B cell (primary cell): ENCODE results near the gene AGO3. TPM values are rescaled to one million over a fixed set of nuclear protein-coding genes. Genes with fewer than 3 reads are reported as not detected.

Experiments used
- ATAC-seq: fragments of 200-7000 bp; cut with Tn5 transposase; one replicate; pipeline ENCODE4 v1.10.0; 2021; ENCODE audit warnings: low read depth, mild to moderate bottlenecking, moderate number of reproducible peaks, moderate library complexity
- CTCF ChIA-PET: fragments of 350-600 bp; sonication (Branson Sonifier 250); formaldehyde crosslinking; loops from one replicate; lab custom pipeline; 2021; ENCODE audit warnings: antibody characterized with exemption, inconsistent platforms; lab: Charles Lee
- POLR2A ChIA-PET: fragments of 350-600 bp; sonication (Branson Sonifier 250); formaldehyde crosslinking; loops from one replicate; lab custom pipeline; 2021; ENCODE audit warnings: antibody characterized with exemption; lab: Charles Lee
- DNase-seq: peaks from one replicate; pipeline ENCODE4 v3.0.0; 2013
- H2AFZ ChIP-seq: 2 replicates; pipeline ENCODE4 v1.6.1; 2012; ENCODE audit warnings: mild to moderate bottlenecking, low read depth, low read length; ENCODE audit not compliant: insufficient read depth, poor library complexity, severe bottlenecking
- H3K27ac ChIP-seq, 2 donors: 1 replicate in 1 of 2; 2 replicates in 1 of 2; pipeline ENCODE4 v1.5.1; 2012 to 2013; ENCODE audit warnings: low read length in 2 of 2, mild to moderate bottlenecking in 2 of 2, moderate library complexity in 1 of 2
- H3K27me3 ChIP-seq, 4 experiments: fragments of 200-600 bp in 1 of 4; sonication (generic) in 1 of 4; replicated peaks in 1 of 4; 1 replicate in 2 of 4; 2 replicates in 2 of 4; pipeline versions ENCODE4 v1.6.1 to v1.7.0; 2013 to 2016; ENCODE audit warnings: low read length in 3 of 4, mild to moderate bottlenecking in 2 of 4, mixed read lengths in 1 of 4, moderate library complexity in 1 of 4; ENCODE audit not compliant: insufficient read depth in 4 of 4, control insufficient read depth in 3 of 4; ENCODE audit errors: control extremely low read depth in 1 of 4
- H3K36me3 ChIP-seq, 2 experiments: replicated peaks in 1 of 2; 1 replicate in 1 of 2; 2 replicates in 1 of 2; pipeline versions ENCODE4 v1.6.1 to v1.7.1; 2013; ENCODE audit warnings: low read length in 1 of 2; ENCODE audit not compliant: insufficient read depth in 2 of 2, control insufficient read depth in 1 of 2; ENCODE audit errors: control extremely low read depth in 1 of 2, extremely low read depth in 1 of 2
- H3K4me1 ChIP-seq, 2 donors: fragments of 200-600 bp in 1 of 2; sonication (generic) in 1 of 2; 1 replicate in 1 of 2; 2 replicates in 1 of 2; pipeline versions ENCODE4 v1.5.1 to v1.6.1; 2013 to 2017; ENCODE audit warnings: low read length in 2 of 2; ENCODE audit not compliant: control insufficient read depth in 2 of 2, insufficient read depth in 2 of 2
- H3K4me2 ChIP-seq: replicated peaks from 2 replicates; pipeline ENCODE3; 2012; ENCODE audit warnings: mild to moderate bottlenecking, low read depth, low read length; ENCODE audit not compliant: poor library complexity, severe bottlenecking
- H3K4me3 ChIP-seq, 5 experiments: fragments of 200-600 bp in 1 of 5; sonication (generic) in 1 of 5; 1 replicate in 3 of 5; 2 replicates in 2 of 5; pipeline versions ENCODE4 v1.5.1 to v1.7.0; 2011 to 2016; ENCODE audit warnings: low read length in 4 of 5, mild to moderate bottlenecking in 4 of 5, low read depth in 2 of 5, control low read depth in 1 of 5, moderate library complexity in 1 of 5; ENCODE audit not compliant: insufficient read depth in 1 of 5; ENCODE audit errors: control extremely low read depth in 1 of 5, extremely low read depth in 1 of 5
- H3K79me2 ChIP-seq: fragments of 200-600 bp; sonication (generic); one replicate; pipeline ENCODE4 v1.6.0; 2016; ENCODE audit warnings: low read length; ENCODE audit not compliant: control insufficient read depth, insufficient read depth
- H3K9ac ChIP-seq: fragments of 200-600 bp; sonication (generic); 2 replicates; pipeline ENCODE4 v1.6.1; 2017; ENCODE audit warnings: mild to moderate bottlenecking, low read length, moderate library complexity
- H3K9me3 ChIP-seq, 3 donors: one replicate each; pipeline versions ENCODE4 v1.6.1 to v1.7.1; 2013; ENCODE audit warnings: low read length in 2 of 3; ENCODE audit not compliant: control insufficient read depth in 2 of 3, insufficient read depth in 1 of 3; ENCODE audit errors: control extremely low read depth in 1 of 3
- H4K20me1 ChIP-seq: 2 replicates; pipeline ENCODE4 v1.6.0; 2012; ENCODE audit warnings: mild to moderate bottlenecking, low read length; ENCODE audit not compliant: insufficient read depth, control insufficient read depth, poor library complexity, severe bottlenecking
- H3K27ac Mint-ChIP-seq: one replicate; pipeline ENCODE4 v1.8.0; 2021; ENCODE audit warnings: mixed read lengths
- H3K27me3 Mint-ChIP-seq: one replicate; pipeline ENCODE4 v1.8.0; 2021; ENCODE audit warnings: mixed read lengths
- H3K4me1 Mint-ChIP-seq: one replicate; pipeline ENCODE4 v1.8.0; 2021; ENCODE audit warnings: mixed read lengths
- H3K4me3 Mint-ChIP-seq: one replicate; pipeline ENCODE4 v1.8.0; 2021; ENCODE audit warnings: mixed read lengths
- H3K9me3 Mint-ChIP-seq: one replicate; pipeline ENCODE4 v1.8.0; 2022; ENCODE audit warnings: mixed read lengths; ENCODE audit not compliant: insufficient read depth
- EZH2 ChIP-seq: IDR thresholded peaks from 2 replicates; pipeline ENCODE4 v1.6.1; 2012; ENCODE audit warnings: borderline replicate concordance, low read depth, mild to moderate bottlenecking, moderate library complexity, low read length; ENCODE audit not compliant: insufficient read depth, poor library complexity, severe bottlenecking
- WGBS: methylation state at CpG from one replicate; pipeline ENCODE4 v1.1.5; 2013; ENCODE audit warnings: missing lambda C conversion rate; ENCODE audit not compliant: insufficient coverage; 5-methylcytosine and 5-hydroxymethylcytosine counted together
- intact Hi-C: fragments of 100-400 bp; cut with micrococcal nuclease; formaldehyde crosslinking; loops from one replicate; pipeline ENCODE4 v1.10.0; 2022
- polyA plus RNA-seq: library from polyadenylated mRNA; depleted of rRNA; stranded (reverse); fragments of >200 nt; gene quantifications from 2 replicates; pipeline ENCODE4 v1.2.3, GENCODE V29; 2012
- total RNA-seq, 2 donors: library from RNA; stranded (reverse); fragments of 120-200 nt in 1 of 2; gene quantifications; 1 replicate in 1 of 2; 2 replicates in 1 of 2; pipeline versions ENCODE4 v1.2.3 to v1.2.4, GENCODE V29; 2013 to 2022
- TF ChIP-seq, protein P1 (sequence below): fragments of 200-600 bp; IDR thresholded peaks from one replicate; pipeline ENCODE4 v1.8.0; 2022; ENCODE audit warnings: antibody characterized with exemption, mild to moderate bottlenecking

The AGO3 gene
- total and polyA plus RNA-seq, 2 donors (not counting 1 experiment from before 2014, with no cell fraction given), result 5.1 to 44.9 TPM

DNA sequence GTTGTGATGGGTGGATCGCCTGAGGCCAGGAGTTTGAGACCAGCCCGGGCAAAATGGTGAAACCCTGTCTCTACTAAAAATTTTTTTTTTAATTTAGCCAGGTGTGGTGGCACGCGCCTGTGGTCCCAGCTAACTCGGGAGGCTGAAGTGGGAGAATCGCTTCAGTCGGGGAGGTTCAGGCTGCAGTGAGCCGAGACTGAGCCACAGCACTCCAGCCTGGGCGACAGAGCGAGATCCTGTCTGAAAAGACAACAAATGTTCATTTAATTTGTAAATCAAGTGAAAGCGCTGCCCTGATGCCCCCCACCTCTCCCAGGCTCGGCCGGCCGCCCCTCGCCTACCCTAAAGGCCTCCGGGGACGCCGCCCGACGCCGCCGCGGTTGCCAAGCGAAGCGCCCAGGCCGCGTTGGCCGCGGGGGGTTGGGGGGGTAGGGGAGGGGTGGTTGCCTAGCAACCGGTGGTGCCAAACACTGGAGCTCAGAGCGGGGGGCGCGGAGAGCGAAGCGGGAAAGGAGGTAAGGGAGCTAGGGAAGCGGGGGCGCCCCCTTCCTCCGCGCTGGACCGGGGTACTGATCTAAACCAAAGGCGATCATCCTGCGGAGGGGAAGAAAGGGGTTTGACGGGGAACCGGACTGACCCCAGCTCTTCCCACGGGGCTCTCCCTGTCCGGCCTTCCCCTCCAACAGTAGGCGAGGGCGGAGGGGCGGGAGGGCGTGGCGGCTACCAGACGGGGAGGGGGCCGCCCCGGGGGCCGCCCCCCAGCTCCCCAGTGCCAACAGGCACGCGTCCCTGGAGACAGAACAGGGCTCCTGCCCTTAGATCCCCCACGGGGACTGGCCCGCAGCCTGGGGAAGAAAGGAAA lies 153.0 kb downstream of the AGO3 start, which contains the start of gene TEKT2:
Gene TEKT2 (plus strand): TSS at position 460 of the 862 bp plus-strand sequence. CDS start 828 bp downstream, outside the sequence.
- ChIA-PET CTCF (no interaction called here), POLR2A (no interaction called here)
- H3K27ac ChIP-seq, result no peak within 1 kb of the TSS
- peaks cover 32% of the 10 kb centered on the region for H3K27me3 Mint-ChIP-seq
- H3K4me3 Mint-ChIP-seq, result peak within 1 kb of the TSS; percentile 32
- peaks cover 5% of the 10 kb centered on the region for H3K4me1 Mint-ChIP-seq
- H3K36me3 ChIP-seq, result no peaks in the 10 kb centered on the region
- H2AFZ ChIP-seq, result peak within 1 kb of the TSS; percentile 62
- H3K9ac ChIP-seq, result peak within 1 kb of the TSS; percentile 38
- peak within 1 kb of the TSS; percentile 74 for H3K4me2 ChIP-seq
- ATAC-seq (no peak), DNase-seq (peak; percentile 65)
- peaks cover 0 to 25% (median 12%) of the 10 kb centered on the region in 4 experiments for H3K27me3 ChIP-seq
- 21% methylated on average over 37 of the region's 59 CpGs for WGBS
- intact Hi-C loops, result no loop called here
- peaks cover 16 to 21% of the 10 kb centered on the region in 2 donors for H3K4me1 ChIP-seq
- peaks cover 0 to 3% (median 0%) of the 10 kb centered on the region in 3 donors for H3K9me3 ChIP-seq
- H3K79me2 ChIP-seq, result peaks cover 10% of the 10 kb centered on the region
- H3K9me3 Mint-ChIP-seq, result no peaks in the 10 kb centered on the region
- H4K20me1 ChIP-seq, result no peaks in the 10 kb centered on the region
- TF ChIP-seq, protein P1, sequence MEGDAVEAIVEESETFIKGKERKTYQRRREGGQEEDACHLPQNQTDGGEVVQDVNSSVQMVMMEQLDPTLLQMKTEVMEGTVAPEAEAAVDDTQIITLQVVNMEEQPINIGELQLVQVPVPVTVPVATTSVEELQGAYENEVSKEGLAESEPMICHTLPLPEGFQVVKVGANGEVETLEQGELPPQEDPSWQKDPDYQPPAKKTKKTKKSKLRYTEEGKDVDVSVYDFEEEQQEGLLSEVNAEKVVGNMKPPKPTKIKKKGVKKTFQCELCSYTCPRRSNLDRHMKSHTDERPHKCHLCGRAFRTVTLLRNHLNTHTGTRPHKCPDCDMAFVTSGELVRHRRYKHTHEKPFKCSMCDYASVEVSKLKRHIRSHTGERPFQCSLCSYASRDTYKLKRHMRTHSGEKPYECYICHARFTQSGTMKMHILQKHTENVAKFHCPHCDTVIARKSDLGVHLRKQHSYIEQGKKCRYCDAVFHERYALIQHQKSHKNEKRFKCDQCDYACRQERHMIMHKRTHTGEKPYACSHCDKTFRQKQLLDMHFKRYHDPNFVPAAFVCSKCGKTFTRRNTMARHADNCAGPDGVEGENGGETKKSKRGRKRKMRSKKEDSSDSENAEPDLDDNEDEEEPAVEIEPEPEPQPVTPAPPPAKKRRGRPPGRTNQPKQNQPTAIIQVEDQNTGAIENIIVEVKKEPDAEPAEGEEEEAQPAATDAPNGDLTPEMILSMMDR, result no peak
- TF ChIP-seq EZH2, result no peak
- no peak within 1 kb of the TSS for H3K27ac Mint-ChIP-seq
- H3K4me3 ChIP-seq, result peak within 1 kb of the TSS in 3 of 5 experiments; percentile 25 to 51 (median 25)
